HepG2 (cell line): ENCODE data around the gene EZH1. TPM values are rescaled to one million over a fixed set of nuclear protein-coding genes. Genes with fewer than 3 reads are reported as not detected.

Source experiments
- ATAD3A ChIP-seq: sonication (generic); formaldehyde crosslinking; IDR thresholded peaks from 2 replicates; pipeline ENCODE4 v1.4.0; 2020; ENCODE audit warnings: missing genetic modification reagents
- BORCS8-MEF2B ChIP-seq: sonication (generic); formaldehyde crosslinking; IDR thresholded peaks from 2 replicates; pipeline ENCODE4 v1.8.0; 2022; ENCODE audit warnings: mild to moderate bottlenecking, missing genetic modification reagents
- KDM2A ChIP-seq: sonication (generic); formaldehyde crosslinking; IDR thresholded peaks from 2 replicates; pipeline ENCODE4 v1.4.0; 2020; ENCODE audit warnings: low read depth, missing genetic modification reagents, borderline replicate concordance
- ONECUT2 ChIP-seq: sonication (generic); formaldehyde crosslinking; IDR thresholded peaks from 2 replicates; pipeline ENCODE4 v1.4.0; 2020; ENCODE audit warnings: missing genetic modification reagents
- RBFOX2 ChIP-seq: fragments of 200-400 bp; formaldehyde crosslinking; IDR thresholded peaks from 2 replicates; pipeline ENCODE4 v1.6.1; 2017; ENCODE audit warnings: low read depth, mild to moderate bottlenecking, low read length
- SATB2 ChIP-seq: sonication (generic); formaldehyde crosslinking; IDR thresholded peaks from 2 replicates; pipeline ENCODE4 v1.5.0; 2020; ENCODE audit warnings: missing genetic modification reagents
- SP4 ChIP-seq: sonication (generic); formaldehyde crosslinking; IDR thresholded peaks from 2 replicates; pipeline ENCODE4 v1.8.1; 2023; ENCODE audit warnings: mild to moderate bottlenecking, missing genetic modification reagents
- YY1 ChIP-seq: IDR thresholded peaks from 2 replicates; pipeline ENCODE4 v1.6.1; 2011; ENCODE audit warnings: low read length, low read depth, moderate library complexity, mild to moderate bottlenecking; ENCODE audit not compliant: insufficient read depth, insufficient replicate concordance
- ZNF263 ChIP-seq: sonication (generic); formaldehyde crosslinking; IDR thresholded peaks from 2 replicates; pipeline ENCODE4 v1.4.0; 2020; ENCODE audit warnings: missing genetic modification reagents
- ZNF629 ChIP-seq: sonication (generic); formaldehyde crosslinking; conservative IDR thresholded peaks from 2 replicates; pipeline ENCODE4 v1.5.0; 2020; ENCODE audit warnings: missing genetic modification reagents
- ZNF879 ChIP-seq: sonication (generic); formaldehyde crosslinking; IDR thresholded peaks from 2 replicates; pipeline ENCODE4 v1.8.1; 2023; ENCODE audit warnings: missing genetic modification reagents
- polyA plus RNA-seq, 8 experiments: library from polyadenylated mRNA; depleted of rRNA in 3 of 8; stranded (reverse) in 7 of 8; unstranded in 1 of 8; fragments of >200 nt; fragmentation: Illumina TruSeq in 4 of 8; extraction: Trizol in 4 of 8; gene quantifications; 2 replicates each; pipeline versions ENCODE4 v1.2.1 to v1.2.3, GENCODE V29; 2011 to 2016; ENCODE audit warnings: low read depth in 4 of 8, missing spikeins in 1 of 8, mixed read lengths in 1 of 8; ENCODE audit not compliant: insufficient read depth in 1 of 8
- total RNA-seq, 5 experiments: library from RNA; depleted of rRNA; stranded (reverse); fragments of >200 nt; fragmentation: Illumina TruSeq; extraction: Trizol; gene quantifications; 2 replicates each; pipeline ENCODE4 v1.2.3, GENCODE V29; 2016; ENCODE audit warnings: low read depth in 1 of 5
- TF ChIP-seq, protein P1 (sequence below): sonication (generic); formaldehyde crosslinking; IDR thresholded peaks from 2 replicates; pipeline ENCODE4 v1.4.0; 2020; ENCODE audit warnings: missing genetic modification reagents, borderline replicate concordance
- TF ChIP-seq, protein P2 (sequence below): sonication (generic); formaldehyde crosslinking; conservative IDR thresholded peaks from 2 replicates; pipeline ENCODE4 v1.8.0; 2022; ENCODE audit warnings: mild to moderate bottlenecking, moderate library complexity, missing genetic modification reagents
- TF ChIP-seq, protein P3 (sequence below), 2 experiments: fragments of 450-650 bp in 1 of 2; sonication (generic) in 1 of 2; formaldehyde crosslinking in 1 of 2; IDR thresholded peaks; 2 replicates each; pipeline versions ENCODE4 v1.6.1 to v1.8.0; 2016 to 2022; ENCODE audit warnings: antibody characterized with exemption in 1 of 2, mild to moderate bottlenecking in 1 of 2, missing genetic modification reagents in 1 of 2
- TF ChIP-seq, protein P4 (sequence below): sonication (generic); formaldehyde crosslinking; IDR thresholded peaks from 2 replicates; pipeline ENCODE4 v1.4.0; 2020; ENCODE audit warnings: missing genetic modification reagents

The EZH1 gene
- total and polyA plus RNA-seq, 2 of the 13 experiments (the other 11 are each of a cell fraction or from before 2014, with no cell fraction given) = 11.6 to 24.0 TPM

DNA sequence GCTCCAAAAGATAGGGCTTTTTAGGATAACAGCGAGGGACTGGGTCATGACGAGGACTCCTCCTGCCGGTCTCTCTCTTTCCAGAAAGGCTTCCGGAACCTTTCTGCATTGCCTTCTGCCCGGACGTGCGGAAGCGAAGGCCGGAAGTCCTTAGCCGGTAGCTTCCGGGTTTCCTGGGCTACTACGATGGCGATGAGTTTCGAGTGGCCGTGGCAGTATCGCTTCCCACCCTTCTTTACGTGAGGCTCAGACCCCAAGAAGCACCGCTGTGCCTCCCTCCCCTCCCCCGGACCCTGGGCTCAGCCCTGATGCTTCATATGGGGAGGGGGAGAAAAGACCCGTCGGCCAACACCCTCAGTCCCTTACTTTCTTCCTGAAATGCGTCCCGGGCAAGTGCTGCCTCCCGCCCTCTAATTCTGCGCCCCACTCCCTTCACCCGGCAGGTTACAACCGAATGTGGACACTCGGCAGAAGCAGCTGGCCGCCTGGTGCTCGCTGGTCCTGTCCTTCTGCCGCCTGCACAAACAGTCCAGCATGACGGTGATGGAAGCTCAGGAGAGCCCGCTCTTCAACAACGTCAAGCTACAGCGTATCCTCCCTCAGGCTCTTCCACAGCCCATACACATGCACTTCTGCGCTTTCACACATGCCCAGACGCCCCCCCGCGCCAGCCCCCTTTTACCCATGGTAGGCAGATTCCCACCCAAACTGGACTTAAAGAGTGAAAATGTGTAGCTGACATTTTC, 28.6 kb upstream of the EZH1 start, which contains the start of gene VPS25 (continued):
- TF ChIP-seq, protein P1, sequence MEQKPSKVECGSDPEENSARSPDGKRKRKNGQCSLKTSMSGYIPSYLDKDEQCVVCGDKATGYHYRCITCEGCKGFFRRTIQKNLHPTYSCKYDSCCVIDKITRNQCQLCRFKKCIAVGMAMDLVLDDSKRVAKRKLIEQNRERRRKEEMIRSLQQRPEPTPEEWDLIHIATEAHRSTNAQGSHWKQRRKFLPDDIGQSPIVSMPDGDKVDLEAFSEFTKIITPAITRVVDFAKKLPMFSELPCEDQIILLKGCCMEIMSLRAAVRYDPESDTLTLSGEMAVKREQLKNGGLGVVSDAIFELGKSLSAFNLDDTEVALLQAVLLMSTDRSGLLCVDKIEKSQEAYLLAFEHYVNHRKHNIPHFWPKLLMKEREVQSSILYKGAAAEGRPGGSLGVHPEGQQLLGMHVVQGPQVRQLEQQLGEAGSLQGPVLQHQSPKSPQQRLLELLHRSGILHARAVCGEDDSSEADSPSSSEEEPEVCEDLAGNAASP (CRISPR knock-in tag) = peak; percentile 91
- no peak for TF ChIP-seq ZNF879
- peak; percentile 90 for TF ChIP-seq YY1
- TF ChIP-seq ZNF629 (CRISPR knock-in tag) = no peak
- peak; percentile 98 for TF ChIP-seq KDM2A (CRISPR knock-in tag)
- TF ChIP-seq, protein P2, sequence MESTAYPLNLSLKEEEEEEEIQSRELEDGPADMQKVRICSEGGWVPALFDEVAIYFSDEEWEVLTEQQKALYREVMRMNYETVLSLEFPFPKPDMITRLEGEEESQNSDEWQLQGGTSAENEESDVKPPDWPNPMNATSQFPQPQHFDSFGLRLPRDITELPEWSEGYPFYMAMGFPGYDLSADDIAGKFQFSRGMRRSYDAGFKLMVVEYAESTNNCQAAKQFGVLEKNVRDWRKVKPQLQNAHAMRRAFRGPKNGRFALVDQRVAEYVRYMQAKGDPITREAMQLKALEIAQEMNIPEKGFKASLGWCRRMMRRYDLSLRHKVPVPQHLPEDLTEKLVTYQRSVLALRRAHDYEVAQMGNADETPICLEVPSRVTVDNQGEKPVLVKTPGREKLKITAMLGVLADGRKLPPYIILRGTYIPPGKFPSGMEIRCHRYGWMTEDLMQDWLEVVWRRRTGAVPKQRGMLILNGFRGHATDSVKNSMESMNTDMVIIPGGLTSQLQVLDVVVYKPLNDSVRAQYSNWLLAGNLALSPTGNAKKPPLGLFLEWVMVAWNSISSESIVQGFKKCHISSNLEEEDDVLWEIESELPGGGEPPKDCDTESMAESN (CRISPR knock-in tag) = peak; percentile 75; the same call in 1 of the 2 replicates
- TF ChIP-seq ATAD3A (CRISPR knock-in tag) = no peak
- peak; percentile 88 for TF ChIP-seq SATB2 (CRISPR knock-in tag)
- peak; percentile 81 for TF ChIP-seq SP4 (CRISPR knock-in tag)
- TF ChIP-seq BORCS8-MEF2B (CRISPR knock-in tag) = peak; percentile 94
- TF ChIP-seq, protein P3, sequence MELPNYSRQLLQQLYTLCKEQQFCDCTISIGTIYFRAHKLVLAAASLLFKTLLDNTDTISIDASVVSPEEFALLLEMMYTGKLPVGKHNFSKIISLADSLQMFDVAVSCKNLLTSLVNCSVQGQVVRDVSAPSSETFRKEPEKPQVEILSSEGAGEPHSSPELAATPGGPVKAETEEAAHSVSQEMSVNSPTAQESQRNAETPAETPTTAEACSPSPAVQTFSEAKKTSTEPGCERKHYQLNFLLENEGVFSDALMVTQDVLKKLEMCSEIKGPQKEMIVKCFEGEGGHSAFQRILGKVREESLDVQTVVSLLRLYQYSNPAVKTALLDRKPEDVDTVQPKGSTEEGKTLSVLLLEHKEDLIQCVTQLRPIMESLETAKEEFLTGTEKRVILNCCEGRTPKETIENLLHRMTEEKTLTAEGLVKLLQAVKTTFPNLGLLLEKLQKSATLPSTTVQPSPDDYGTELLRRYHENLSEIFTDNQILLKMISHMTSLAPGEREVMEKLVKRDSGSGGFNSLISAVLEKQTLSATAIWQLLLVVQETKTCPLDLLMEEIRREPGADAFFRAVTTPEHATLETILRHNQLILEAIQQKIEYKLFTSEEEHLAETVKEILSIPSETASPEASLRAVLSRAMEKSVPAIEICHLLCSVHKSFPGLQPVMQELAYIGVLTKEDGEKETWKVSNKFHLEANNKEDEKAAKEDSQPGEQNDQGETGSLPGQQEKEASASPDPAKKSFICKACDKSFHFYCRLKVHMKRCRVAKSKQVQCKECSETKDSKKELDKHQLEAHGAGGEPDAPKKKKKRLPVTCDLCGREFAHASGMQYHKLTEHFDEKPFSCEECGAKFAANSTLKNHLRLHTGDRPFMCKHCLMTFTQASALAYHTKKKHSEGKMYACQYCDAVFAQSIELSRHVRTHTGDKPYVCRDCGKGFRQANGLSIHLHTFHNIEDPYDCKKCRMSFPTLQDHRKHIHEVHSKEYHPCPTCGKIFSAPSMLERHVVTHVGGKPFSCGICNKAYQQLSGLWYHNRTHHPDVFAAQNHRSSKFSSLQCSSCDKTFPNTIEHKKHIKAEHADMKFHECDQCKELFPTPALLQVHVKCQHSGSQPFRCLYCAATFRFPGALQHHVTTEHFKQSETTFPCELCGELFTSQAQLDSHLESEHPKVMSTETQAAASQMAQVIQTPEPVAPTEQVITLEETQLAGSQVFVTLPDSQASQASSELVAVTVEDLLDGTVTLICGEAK (IDR thresholded peaks at IDR 0.05) = peak; percentile 98
- TF ChIP-seq, protein P3 (CRISPR knock-in tag; IDR thresholded peaks at IDR 0.05) = peak; percentile 76; the same call in 1 of the 2 replicates
- TF ChIP-seq RBFOX2 = peak; percentile 70
- TF ChIP-seq, protein P4, sequence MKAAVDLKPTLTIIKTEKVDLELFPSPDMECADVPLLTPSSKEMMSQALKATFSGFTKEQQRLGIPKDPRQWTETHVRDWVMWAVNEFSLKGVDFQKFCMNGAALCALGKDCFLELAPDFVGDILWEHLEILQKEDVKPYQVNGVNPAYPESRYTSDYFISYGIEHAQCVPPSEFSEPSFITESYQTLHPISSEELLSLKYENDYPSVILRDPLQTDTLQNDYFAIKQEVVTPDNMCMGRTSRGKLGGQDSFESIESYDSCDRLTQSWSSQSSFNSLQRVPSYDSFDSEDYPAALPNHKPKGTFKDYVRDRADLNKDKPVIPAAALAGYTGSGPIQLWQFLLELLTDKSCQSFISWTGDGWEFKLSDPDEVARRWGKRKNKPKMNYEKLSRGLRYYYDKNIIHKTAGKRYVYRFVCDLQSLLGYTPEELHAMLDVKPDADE = 0 out of 2 replicates have a peak, but pooled peaks have one; percentile 69
- peak; percentile 84 for TF ChIP-seq ZNF263 (CRISPR knock-in tag)
- peak; percentile 33; the same call in 1 of the 2 replicates for TF ChIP-seq ONECUT2
